Fibroblast of lung (primary cell): Measurements from ENCODE around the gene EMC10. TPM values are rescaled to one million over a fixed set of nuclear protein-coding genes. Genes with fewer than 3 reads are reported as not detected.

Experiments
- DNase-seq, 2 donors: peaks; one replicate each; pipeline versions ENCODE4 v3.0.0 to v3.0.0-alpha.2; 2010; ENCODE audit warnings: low read depth in 2 of 2
- H2AFZ ChIP-seq: 2 replicates; pipeline ENCODE4 v1.5.1; 2012; ENCODE audit warnings: low read length, control low read depth, inconsistent platforms
- H3K27ac ChIP-seq: 2 replicates; pipeline ENCODE4 v1.5.1; 2011; ENCODE audit warnings: low read length, control low read depth; ENCODE audit not compliant: insufficient read depth
- H3K27me3 ChIP-seq: 2 replicates; pipeline ENCODE4 v1.5.1; 2011; ENCODE audit warnings: mild to moderate bottlenecking, low read length; ENCODE audit not compliant: control insufficient read depth, insufficient read depth
- H3K36me3 ChIP-seq: 2 replicates; pipeline ENCODE4 v1.5.1; 2011; ENCODE audit warnings: low read length; ENCODE audit not compliant: control insufficient read depth, insufficient read depth
- H3K4me1 ChIP-seq: 2 replicates; pipeline ENCODE4 v1.5.1; 2011; ENCODE audit warnings: low read length; ENCODE audit not compliant: control insufficient read depth, insufficient read depth; ENCODE audit errors: extremely low read depth
- H3K4me2 ChIP-seq: 2 replicates; pipeline ENCODE4 v1.5.1; 2011; ENCODE audit warnings: low read length, control low read depth; ENCODE audit not compliant: insufficient read depth; ENCODE audit errors: extremely low read depth
- H3K4me3 ChIP-seq, 4 experiments: fragments of 200-600 bp in 1 of 4; sonication (generic) in 1 of 4; replicated peaks in 1 of 4; 2 replicates each; pipeline ENCODE4 v1.5.1; 2011 to 2016; ENCODE audit warnings: low read length in 4 of 4, low read depth in 3 of 4, mild to moderate bottlenecking in 3 of 4, control low read depth in 2 of 4, inconsistent platforms in 1 of 4, mixed read lengths in 1 of 4; ENCODE audit not compliant: insufficient read depth in 1 of 4; ENCODE audit errors: control extremely low read depth in 1 of 4
- H3K79me2 ChIP-seq: 2 replicates; pipeline ENCODE4 v1.5.1; 2012; ENCODE audit warnings: mild to moderate bottlenecking, low read length, inconsistent platforms; ENCODE audit not compliant: control insufficient read depth, insufficient read depth
- H3K9ac ChIP-seq: 2 replicates; pipeline ENCODE4 v1.5.1; 2011; ENCODE audit warnings: mild to moderate bottlenecking, low read length, control low read depth; ENCODE audit not compliant: insufficient read depth
- H3K9me3 ChIP-seq: 2 replicates; pipeline ENCODE4 v1.5.1; 2012; ENCODE audit warnings: low read depth, low read length; ENCODE audit not compliant: control insufficient read depth, insufficient read depth
- H4K20me1 ChIP-seq: 2 replicates; pipeline ENCODE4 v1.5.1; 2011; ENCODE audit warnings: low read length; ENCODE audit not compliant: control insufficient read depth, insufficient read depth; ENCODE audit errors: extremely low read depth
- CTCF ChIP-seq, 2 donors: IDR thresholded peaks in 1 of 2; conservative IDR thresholded peaks in 1 of 2; 1 replicate in 1 of 2; 2 replicates in 1 of 2; pipeline ENCODE4 v1.5.1; 2011 to 2012; ENCODE audit warnings: low read length in 2 of 2, control low read depth in 1 of 2, inconsistent platforms in 1 of 2, low read depth in 1 of 2, mild to moderate bottlenecking in 1 of 2
- EZH2 ChIP-seq: IDR thresholded peaks from 2 replicates; pipeline ENCODE4 v1.5.1; 2012; ENCODE audit warnings: low read length, control low read depth, mild to moderate bottlenecking; ENCODE audit errors: missing control alignments
- polyA plus RNA-seq, 2 donors: library from polyadenylated mRNA; depleted of rRNA in 1 of 2; stranded (reverse) in 1 of 2; unstranded in 1 of 2; fragments of >200 nt; gene quantifications; 2 replicates each; pipeline ENCODE4 v1.2.1, GENCODE V29; 2011 to 2012; ENCODE audit warnings: missing spikeins in 1 of 2
- total RNA-seq: library from RNA; depleted of rRNA; stranded (reverse); fragments of >200 nt; gene quantifications from 2 replicates; pipeline ENCODE4 v1.2.1, GENCODE V29; 2014

Gene EMC10
- total and polyA plus RNA-seq, 2 donors (not counting 1 experiment from before 2014, with no cell fraction given), result 40.8 to 42.7 TPM

DNA sequence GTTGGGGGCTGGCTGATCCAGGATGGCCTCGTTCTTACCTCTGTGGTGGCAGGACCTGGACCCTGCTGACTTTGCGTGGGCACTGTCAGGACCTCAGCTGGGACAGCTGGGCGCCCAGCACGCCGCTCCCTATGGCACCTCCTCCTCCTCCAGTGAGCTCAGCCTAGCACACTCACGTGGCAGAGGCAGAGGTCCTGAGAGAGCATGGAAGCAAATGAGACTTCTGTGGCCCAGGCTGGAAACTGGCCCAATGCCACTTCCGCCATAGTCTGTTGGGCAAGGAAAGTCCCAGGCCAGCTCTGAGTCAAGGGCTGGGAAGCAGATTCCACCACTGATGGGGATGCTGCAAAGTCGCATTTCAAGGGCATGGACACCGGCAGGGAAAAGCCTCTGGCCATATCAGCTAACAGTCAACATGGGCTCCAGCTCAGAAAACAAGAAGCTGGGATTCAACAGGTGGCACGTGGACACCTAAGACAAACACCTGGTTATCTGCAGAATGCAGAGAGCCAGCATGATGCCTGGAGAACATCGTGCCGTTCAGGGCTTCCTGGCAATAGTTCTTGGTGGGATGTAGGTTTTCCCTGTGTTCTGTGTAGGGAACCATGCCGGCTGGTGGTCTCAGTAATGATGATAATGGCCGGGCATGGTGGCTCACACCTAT lies 26.9 kb upstream of the EMC10 start:
- Histone ChIP-seq H4K20me1 (no peaks in the 10 kb centered on the region), H3K79me2 (no peaks in the 10 kb centered on the region), H3K4me3 (no peak overlapping the region), H3K9ac (no peak overlapping the region), H3K27me3 (no peaks in the 10 kb centered on the region), H3K9me3 (no peaks in the 10 kb centered on the region), H2AFZ (no peak overlapping the region), H3K4me2 (no peak overlapping the region), H3K4me1 (no peaks in the 10 kb centered on the region), H3K36me3 (no peaks in the 10 kb centered on the region), H3K27ac (no peak overlapping the region)
- TF ChIP-seq CTCF (conservative IDR thresholded peaks at IDR 0.05 in 1 of 2, IDR thresholded peaks at IDR 0.05 in 1 of 2; ENCODE audit: low read depth in 1 of 2, low read length in 2 of 2), result no peak
- TF ChIP-seq EZH2, result no peak
- DNase-seq, result no peak

- no peak overlapping the region for H3K9ac ChIP-seq
- no peaks in the 10 kb centered on the region for H3K36me3 ChIP-seq
- H4K20me1 ChIP-seq, result no peaks in the 10 kb centered on the region
- H2AFZ ChIP-seq, result no peak overlapping the region
- no peak overlapping the region for H3K27ac ChIP-seq
- no peaks in the 10 kb centered on the region for H3K79me2 ChIP-seq
- no peaks in the 10 kb centered on the region for H3K4me1 ChIP-seq
- DNase-seq, result no peak
- no peak overlapping the region for H3K4me3 ChIP-seq
- H3K4me2 ChIP-seq, result no peak overlapping the region
- H3K9me3 ChIP-seq, result no peaks in the 10 kb centered on the region
- no peaks in the 10 kb centered on the region for H3K27me3 ChIP-seq
- no peak for TF ChIP-seq CTCF (conservative IDR thresholded peaks at IDR 0.05 in 1 of 2, IDR thresholded peaks at IDR 0.05 in 1 of 2; ENCODE audit: low read depth in 1 of 2, low read length in 2 of 2)
- no peak for TF ChIP-seq EZH2
Observed at GRCh38 chr19:50450369-50451222, 25.7 kb upstream of the EMC10 start.

DNA sequence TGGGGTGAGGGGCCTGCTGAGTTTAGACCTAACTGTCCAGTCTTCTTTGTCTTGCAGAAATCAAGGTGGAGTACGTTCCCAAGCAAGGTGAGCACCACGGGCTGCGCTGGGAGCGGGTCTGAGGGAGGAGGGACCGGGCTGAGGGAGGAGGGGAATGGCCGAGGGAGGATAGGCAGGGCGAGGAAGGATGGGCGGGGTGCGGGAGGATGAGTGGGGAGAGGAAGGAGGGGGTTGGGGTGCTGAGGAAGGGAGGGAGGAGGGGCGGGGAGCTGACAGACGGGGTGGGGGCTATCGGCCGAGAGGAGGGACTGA lies 25.1 kb upstream of the EMC10 start:
- H3K27me3 ChIP-seq, result no peaks in the 10 kb centered on the region
- no peak overlapping the region for H3K27ac ChIP-seq
- no peak overlapping the region for H2AFZ ChIP-seq
- no peak overlapping the region for H3K9ac ChIP-seq
- no peaks in the 10 kb centered on the region for H3K36me3 ChIP-seq
- no peak overlapping the region for H3K4me3 ChIP-seq
- TF ChIP-seq EZH2 (no peak), CTCF (conservative IDR thresholded peaks at IDR 0.05 in 1 of 2, IDR thresholded peaks at IDR 0.05 in 1 of 2; ENCODE audit: low read depth in 1 of 2, low read length in 2 of 2) (no peak)
- H3K4me2 ChIP-seq, result no peak overlapping the region
- H3K4me1 ChIP-seq, result no peaks in the 10 kb centered on the region
- H4K20me1 ChIP-seq, result no peaks in the 10 kb centered on the region
- DNase-seq, result no peak
- H3K9me3 ChIP-seq, result no peaks in the 10 kb centered on the region
- H3K79me2 ChIP-seq, result no peaks in the 10 kb centered on the region
